ENCODE measurements around the gene MYOCOS.

The MYOCOS gene

GRCh38 chr1:171661076-171661650 lies 39.1 kb downstream of the MYOCOS start:
- no peaks in the 10 kb centered on the region for H4K20me1 ChIP-seq (ENCODE audit: insufficient read depth)
- no peak overlapping the region for H3K9ac ChIP-seq
- no peak overlapping the region for H3K4me3 ChIP-seq (IDR thresholded peaks at IDR 0.05; ENCODE audit: insufficient read depth, low read depth, low read length)
- no peaks in the 10 kb centered on the region for H3K27me3 ChIP-seq (ENCODE audit: insufficient read depth, low read depth)
- no peak overlapping the region for H3K4me2 ChIP-seq
- no peak for TF ChIP-seq CTCF (conservative IDR thresholded peaks at IDR 0.05; ENCODE audit: low read depth, low read length)
- H3K79me2 ChIP-seq (ENCODE audit: insufficient read depth, low read depth) = no peaks in the 10 kb centered on the region
- H3K4me1 ChIP-seq (ENCODE audit: low read depth, poor library complexity, severe bottlenecking) = no peaks in the 10 kb centered on the region
- no peak overlapping the region for H2AFZ ChIP-seq (ENCODE audit: low read depth)
- H3K36me3 ChIP-seq (ENCODE audit: insufficient read depth) = no peaks in the 10 kb centered on the region
- no peak overlapping the region for H3K27ac ChIP-seq

GRCh38 chr1:171663036-171663853 lies 41.2 kb downstream of the MYOCOS start:
- Histone ChIP-seq H4K20me1 (ENCODE audit: insufficient read depth) (no peaks in the 10 kb centered on the region), H3K4me2 (no peak overlapping the region), H3K27me3 (ENCODE audit: insufficient read depth, low read depth) (no peaks in the 10 kb centered on the region), H3K4me1 (ENCODE audit: low read depth, poor library complexity, severe bottlenecking) (no peaks in the 10 kb centered on the region), H3K9ac (no peak overlapping the region), H3K79me2 (ENCODE audit: insufficient read depth, low read depth) (no peaks in the 10 kb centered on the region), H2AFZ (ENCODE audit: low read depth) (no peak overlapping the region), H3K27ac (no peak overlapping the region), H3K4me3 (IDR thresholded peaks at IDR 0.05; ENCODE audit: insufficient read depth, low read depth, low read length) (no peak overlapping the region), H3K36me3 (ENCODE audit: insufficient read depth) (no peaks in the 10 kb centered on the region)
- no peak for TF ChIP-seq CTCF (conservative IDR thresholded peaks at IDR 0.05; ENCODE audit: low read depth, low read length)

GRCh38 chr1:171663854-171664575 lies 42.0 kb downstream of the MYOCOS start:
- H3K79me2 ChIP-seq (ENCODE audit: insufficient read depth, low read depth) = no peaks in the 10 kb centered on the region
- H3K27me3 ChIP-seq (ENCODE audit: insufficient read depth, low read depth) = no peaks in the 10 kb centered on the region
- no peak overlapping the region for H3K4me2 ChIP-seq
- H3K27ac ChIP-seq = no peak overlapping the region
- H4K20me1 ChIP-seq (ENCODE audit: insufficient read depth) = no peaks in the 10 kb centered on the region
- H3K4me1 ChIP-seq (ENCODE audit: low read depth, poor library complexity, severe bottlenecking) = no peaks in the 10 kb centered on the region
- no peak overlapping the region for H3K9ac ChIP-seq
- TF ChIP-seq CTCF (conservative IDR thresholded peaks at IDR 0.05; ENCODE audit: low read depth, low read length) = no peak
- H3K4me3 ChIP-seq (IDR thresholded peaks at IDR 0.05; ENCODE audit: insufficient read depth, low read depth, low read length) = no peak overlapping the region
- no peak overlapping the region for H2AFZ ChIP-seq (ENCODE audit: low read depth)
- H3K36me3 ChIP-seq (ENCODE audit: insufficient read depth) = no peaks in the 10 kb centered on the region

- Histone ChIP-seq H3K4me3 (IDR thresholded peaks at IDR 0.05; ENCODE audit: insufficient read depth, low read depth, low read length) (no peak overlapping the region), H3K27ac (no peak overlapping the region), H3K9ac (no peak overlapping the region), H3K4me2 (no peak overlapping the region), H3K36me3 (ENCODE audit: insufficient read depth) (no peaks in the 10 kb centered on the region), H2AFZ (ENCODE audit: low read depth) (no peak overlapping the region), H3K4me1 (ENCODE audit: low read depth, poor library complexity, severe bottlenecking) (no peaks in the 10 kb centered on the region), H3K79me2 (ENCODE audit: insufficient read depth, low read depth) (no peaks in the 10 kb centered on the region), H4K20me1 (ENCODE audit: insufficient read depth) (no peaks in the 10 kb centered on the region), H3K27me3 (ENCODE audit: insufficient read depth, low read depth) (no peaks in the 10 kb centered on the region)
- TF ChIP-seq CTCF (conservative IDR thresholded peaks at IDR 0.05; ENCODE audit: low read depth, low read length) = no peak
These were observed 42.9 kb downstream of the MYOCOS start for GRCh38 chr1:171664976-171665375.

All from KMS-11 (cell line).